HepG2 (cell line): ENCODE measurements around the gene DUSP16. TPM values are rescaled to one million over a fixed set of nuclear protein-coding genes. Genes with fewer than 3 reads are reported as not detected.

Experiments
- AKAP8 ChIP-seq: sonication (generic); formaldehyde crosslinking; IDR thresholded peaks from 2 replicates; pipeline ENCODE4 v1.5.1; 2020; ENCODE audit warnings: mild to moderate bottlenecking, missing genetic modification reagents
- DR1 ChIP-seq: sonication (generic); formaldehyde crosslinking; IDR thresholded peaks from 2 replicates; pipeline ENCODE4 v1.8.0; 2021; ENCODE audit warnings: mild to moderate bottlenecking, missing genetic modification reagents, inconsistent platforms
- FOXK2 ChIP-seq: fragments of 450-650 bp; IDR thresholded peaks from 2 replicates; pipeline ENCODE4 v1.6.1; 2016
- GATAD2A ChIP-seq: IDR thresholded peaks from 2 replicates; pipeline ENCODE4 v1.6.1; 2016
- HNF4G ChIP-seq, 2 experiments: sonication (generic) in 1 of 2; formaldehyde crosslinking in 1 of 2; IDR thresholded peaks; 2 replicates each; pipeline versions ENCODE4 v1.4.0 to v1.6.1; 2011 to 2020; ENCODE audit warnings: borderline replicate concordance in 2 of 2, low read depth in 2 of 2, mild to moderate bottlenecking in 2 of 2, low read length in 1 of 2, missing genetic modification reagents in 1 of 2, moderate library complexity in 1 of 2
- HNRNPK ChIP-seq: fragments of 200-400 bp; formaldehyde crosslinking; IDR thresholded peaks from 2 replicates; pipeline ENCODE4 v1.6.1; 2018; ENCODE audit warnings: low read length, low read depth, moderate library complexity, mild to moderate bottlenecking; ENCODE audit not compliant: poor library complexity, severe bottlenecking
- KMT2B ChIP-seq: IDR thresholded peaks from 2 replicates; pipeline ENCODE4 v1.6.1; 2016; ENCODE audit warnings: missing genetic modification reagents, missing compliant biosample characterization
- SOX6 ChIP-seq, 2 experiments: fragments of 450-650 bp in 1 of 2; sonication (generic) in 1 of 2; formaldehyde crosslinking in 1 of 2; IDR thresholded peaks; 2 replicates each; pipeline versions ENCODE4 v1.4.0 to v1.6.1; 2017 to 2020; ENCODE audit warnings: antibody characterized with exemption in 1 of 2, mild to moderate bottlenecking in 1 of 2, missing genetic modification reagents in 1 of 2
- SRSF4 ChIP-seq: fragments of 200-400 bp; formaldehyde crosslinking; IDR thresholded peaks from one replicate; pipeline ENCODE4 v1.6.1; 2018; ENCODE audit warnings: mild to moderate bottlenecking, low read depth, low read length, moderate library complexity; ENCODE audit not compliant: poor library complexity, severe bottlenecking
- ZNF138 ChIP-seq: sonication (generic); formaldehyde crosslinking; IDR thresholded peaks from 2 replicates; pipeline ENCODE4 v1.5.0; 2020; ENCODE audit warnings: mild to moderate bottlenecking, low read depth, missing genetic modification reagents
- ZNF414 ChIP-seq: sonication (generic); formaldehyde crosslinking; IDR thresholded peaks from 2 replicates; pipeline ENCODE4 v1.5.0; 2020; ENCODE audit warnings: missing genetic modification reagents
- ZNF441 ChIP-seq: sonication (generic); formaldehyde crosslinking; IDR thresholded peaks from 2 replicates; pipeline ENCODE4 v1.7.0; 2021; ENCODE audit warnings: missing genetic modification reagents, borderline replicate concordance
- ZNF672 ChIP-seq: sonication (generic); formaldehyde crosslinking; IDR thresholded peaks from 2 replicates; pipeline ENCODE4 v1.8.1; 2022; ENCODE audit warnings: missing genetic modification reagents
- polyA plus RNA-seq, 8 experiments: library from polyadenylated mRNA; depleted of rRNA in 3 of 8; stranded (reverse) in 7 of 8; unstranded in 1 of 8; fragments of >200 nt; fragmentation: Illumina TruSeq in 4 of 8; extraction: Trizol in 4 of 8; gene quantifications; 2 replicates each; pipeline versions ENCODE4 v1.2.1 to v1.2.3, GENCODE V29; 2011 to 2016; ENCODE audit warnings: low read depth in 4 of 8, missing spikeins in 1 of 8, mixed read lengths in 1 of 8; ENCODE audit not compliant: insufficient read depth in 1 of 8
- total RNA-seq, 5 experiments: library from RNA; depleted of rRNA; stranded (reverse); fragments of >200 nt; fragmentation: Illumina TruSeq; extraction: Trizol; gene quantifications; 2 replicates each; pipeline ENCODE4 v1.2.3, GENCODE V29; 2016; ENCODE audit warnings: low read depth in 1 of 5
- TF ChIP-seq, protein P1 (sequence below): sonication (generic); formaldehyde crosslinking; IDR thresholded peaks from 2 replicates; pipeline ENCODE4 v1.4.0; 2020; ENCODE audit warnings: missing genetic modification reagents, borderline replicate concordance
- TF ChIP-seq, protein P2 (sequence below): sonication (generic); formaldehyde crosslinking; IDR thresholded peaks from 2 replicates; pipeline ENCODE4 v1.8.0; 2022; ENCODE audit warnings: mild to moderate bottlenecking, missing genetic modification reagents; ENCODE audit not compliant: insufficient replicate concordance
- TF ChIP-seq, protein P3 (sequence below), 2 experiments: sonication (generic) in 1 of 2; formaldehyde crosslinking in 1 of 2; IDR thresholded peaks; 2 replicates each; pipeline versions ENCODE4 v1.6.1 to v1.9.0; 2014 to 2022; ENCODE audit warnings: antibody characterized with exemption in 1 of 2, borderline replicate concordance in 1 of 2, inconsistent platforms in 1 of 2, low read depth in 1 of 2, missing genetic modification reagents in 1 of 2

The DUSP16 gene
- total and polyA plus RNA-seq, 2 of the 13 experiments (the other 11 are each of a cell fraction or from before 2014, with no cell fraction given), result 45.7 to 46.6 TPM

GRCh38 chr12:12600659-12601058, 38.0 kb upstream of the DUSP16 start (continued):
- TF ChIP-seq, protein P1, sequence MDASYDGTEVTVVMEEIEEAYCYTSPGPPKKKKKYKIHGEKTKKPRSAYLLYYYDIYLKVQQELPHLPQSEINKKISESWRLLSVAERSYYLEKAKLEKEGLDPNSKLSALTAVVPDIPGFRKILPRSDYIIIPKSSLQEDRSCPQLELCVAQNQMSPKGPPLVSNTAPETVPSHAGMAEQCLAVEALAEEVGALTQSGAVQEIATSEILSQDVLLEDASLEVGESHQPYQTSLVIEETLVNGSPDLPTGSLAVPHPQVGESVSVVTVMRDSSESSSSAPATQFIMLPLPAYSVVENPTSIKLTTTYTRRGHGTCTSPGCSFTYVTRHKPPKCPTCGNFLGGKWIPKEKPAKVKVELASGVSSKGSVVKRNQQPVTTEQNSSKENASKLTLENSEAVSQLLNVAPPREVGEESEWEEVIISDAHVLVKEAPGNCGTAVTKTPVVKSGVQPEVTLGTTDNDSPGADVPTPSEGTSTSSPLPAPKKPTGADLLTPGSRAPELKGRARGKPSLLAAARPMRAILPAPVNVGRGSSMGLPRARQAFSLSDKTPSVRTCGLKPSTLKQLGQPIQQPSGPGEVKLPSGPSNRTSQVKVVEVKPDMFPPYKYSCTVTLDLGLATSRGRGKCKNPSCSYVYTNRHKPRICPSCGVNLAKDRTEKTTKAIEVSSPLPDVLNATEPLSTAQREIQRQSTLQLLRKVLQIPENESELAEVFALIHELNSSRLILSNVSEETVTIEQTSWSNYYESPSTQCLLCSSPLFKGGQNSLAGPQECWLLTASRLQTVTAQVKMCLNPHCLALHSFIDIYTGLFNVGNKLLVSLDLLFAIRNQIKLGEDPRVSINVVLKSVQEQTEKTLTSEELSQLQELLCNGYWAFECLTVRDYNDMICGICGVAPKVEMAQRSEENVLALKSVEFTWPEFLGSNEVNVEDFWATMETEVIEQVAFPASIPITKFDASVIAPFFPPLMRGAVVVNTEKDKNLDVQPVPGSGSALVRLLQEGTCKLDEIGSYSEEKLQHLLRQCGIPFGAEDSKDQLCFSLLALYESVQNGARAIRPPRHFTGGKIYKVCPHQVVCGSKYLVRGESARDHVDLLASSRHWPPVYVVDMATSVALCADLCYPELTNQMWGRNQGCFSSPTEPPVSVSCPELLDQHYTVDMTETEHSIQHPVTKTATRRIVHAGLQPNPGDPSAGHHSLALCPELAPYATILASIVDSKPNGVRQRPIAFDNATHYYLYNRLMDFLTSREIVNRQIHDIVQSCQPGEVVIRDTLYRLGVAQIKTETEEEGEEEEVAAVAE, result no peak
- TF ChIP-seq, protein P2, sequence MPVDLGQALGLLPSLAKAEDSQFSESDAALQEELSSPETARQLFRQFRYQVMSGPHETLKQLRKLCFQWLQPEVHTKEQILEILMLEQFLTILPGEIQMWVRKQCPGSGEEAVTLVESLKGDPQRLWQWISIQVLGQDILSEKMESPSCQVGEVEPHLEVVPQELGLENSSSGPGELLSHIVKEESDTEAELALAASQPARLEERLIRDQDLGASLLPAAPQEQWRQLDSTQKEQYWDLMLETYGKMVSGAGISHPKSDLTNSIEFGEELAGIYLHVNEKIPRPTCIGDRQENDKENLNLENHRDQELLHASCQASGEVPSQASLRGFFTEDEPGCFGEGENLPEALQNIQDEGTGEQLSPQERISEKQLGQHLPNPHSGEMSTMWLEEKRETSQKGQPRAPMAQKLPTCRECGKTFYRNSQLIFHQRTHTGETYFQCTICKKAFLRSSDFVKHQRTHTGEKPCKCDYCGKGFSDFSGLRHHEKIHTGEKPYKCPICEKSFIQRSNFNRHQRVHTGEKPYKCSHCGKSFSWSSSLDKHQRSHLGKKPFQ (CRISPR knock-in tag), result peak; percentile 38
- TF ChIP-seq ZNF441 (CRISPR knock-in tag), result no peak
- no peak for TF ChIP-seq FOXK2
- peak; percentile 25; the same call in 1 of the 2 replicates for TF ChIP-seq GATAD2A (CRISPR knock-in tag)
- TF ChIP-seq HNF4G (IDR thresholded peaks at IDR 0.05; ENCODE audit: borderline replicate concordance, low read depth, low read length), result peak; percentile 16; the same call in 1 of the 2 replicates
- no peak for TF ChIP-seq HNF4G (CRISPR knock-in tag; IDR thresholded peaks at IDR 0.05; ENCODE audit: borderline replicate concordance, low read depth)
- no peak for TF ChIP-seq AKAP8 (CRISPR knock-in tag)
- no peak for TF ChIP-seq DR1
- TF ChIP-seq KMT2B (CRISPR knock-in tag), result no peak
- no peak for TF ChIP-seq HNRNPK
- no peak for TF ChIP-seq ZNF672 (CRISPR knock-in tag)
- TF ChIP-seq SRSF4, result no peak
- no peak for TF ChIP-seq ZNF138 (CRISPR knock-in tag)
- no peak for TF ChIP-seq SOX6 (IDR thresholded peaks at IDR 0.05)
- TF ChIP-seq SOX6 (CRISPR knock-in tag; IDR thresholded peaks at IDR 0.05), result 0 out of 2 replicates have a peak, but pooled peaks have one; percentile 16
- TF ChIP-seq, protein P3, sequence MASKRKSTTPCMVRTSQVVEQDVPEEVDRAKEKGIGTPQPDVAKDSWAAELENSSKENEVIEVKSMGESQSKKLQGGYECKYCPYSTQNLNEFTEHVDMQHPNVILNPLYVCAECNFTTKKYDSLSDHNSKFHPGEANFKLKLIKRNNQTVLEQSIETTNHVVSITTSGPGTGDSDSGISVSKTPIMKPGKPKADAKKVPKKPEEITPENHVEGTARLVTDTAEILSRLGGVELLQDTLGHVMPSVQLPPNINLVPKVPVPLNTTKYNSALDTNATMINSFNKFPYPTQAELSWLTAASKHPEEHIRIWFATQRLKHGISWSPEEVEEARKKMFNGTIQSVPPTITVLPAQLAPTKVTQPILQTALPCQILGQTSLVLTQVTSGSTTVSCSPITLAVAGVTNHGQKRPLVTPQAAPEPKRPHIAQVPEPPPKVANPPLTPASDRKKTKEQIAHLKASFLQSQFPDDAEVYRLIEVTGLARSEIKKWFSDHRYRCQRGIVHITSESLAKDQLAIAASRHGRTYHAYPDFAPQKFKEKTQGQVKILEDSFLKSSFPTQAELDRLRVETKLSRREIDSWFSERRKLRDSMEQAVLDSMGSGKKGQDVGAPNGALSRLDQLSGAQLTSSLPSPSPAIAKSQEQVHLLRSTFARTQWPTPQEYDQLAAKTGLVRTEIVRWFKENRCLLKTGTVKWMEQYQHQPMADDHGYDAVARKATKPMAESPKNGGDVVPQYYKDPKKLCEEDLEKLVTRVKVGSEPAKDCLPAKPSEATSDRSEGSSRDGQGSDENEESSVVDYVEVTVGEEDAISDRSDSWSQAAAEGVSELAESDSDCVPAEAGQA (IDR thresholded peaks at IDR 0.05; ENCODE audit: low read depth), result peak; percentile 30; the same call in 1 of the 2 replicates
- TF ChIP-seq, protein P3 (CRISPR knock-in tag; IDR thresholded peaks at IDR 0.05; ENCODE audit: borderline replicate concordance), result no peak
- TF ChIP-seq ZNF414, result peak; percentile 32; the same call in 1 of the 2 replicates
